Astrocyte (in vitro differentiated cells and primary cell): Measurements from ENCODE around the gene SGPL1.

Experiments used
- CTCF ChIP-seq: IDR thresholded peaks from 2 replicates; pipeline ENCODE4 v1.5.1; 2011; ENCODE audit warnings: low read depth, mild to moderate bottlenecking, inconsistent platforms, low read length, moderate library complexity; ENCODE audit not compliant: insufficient read depth
- EZH2 ChIP-seq: IDR thresholded peaks from 2 replicates; pipeline ENCODE4 v1.6.1; 2012; ENCODE audit warnings: mild to moderate bottlenecking, low read length, inconsistent platforms; ENCODE audit not compliant: insufficient read depth

DNA sequence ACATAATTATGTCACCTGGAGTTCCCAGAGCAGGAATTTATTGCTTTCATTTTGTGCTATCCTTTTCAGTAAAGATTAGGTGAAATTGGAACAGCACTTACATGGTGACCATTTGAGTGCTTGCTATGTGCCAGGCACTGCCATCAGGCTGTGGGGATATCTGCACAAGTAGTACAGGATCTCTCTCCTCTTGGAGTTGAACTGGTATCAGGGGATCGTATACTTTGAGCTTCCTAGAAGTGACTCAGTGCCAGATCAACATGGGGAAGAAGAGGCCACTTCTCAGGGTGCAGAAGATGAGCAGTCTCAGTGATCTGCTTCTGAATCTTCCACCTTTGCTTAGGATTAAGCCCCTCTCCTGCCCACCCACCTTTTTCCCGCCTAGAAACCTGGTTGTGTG, 29.5 kb downstream of the SGPL1 start:
- TF ChIP-seq EZH2 (no peak), CTCF (no peak)
